Endothelial cell of umbilical vein (primary cell): ENCODE data around the gene FOXL2NB. TPM values are rescaled to one million over a fixed set of nuclear protein-coding genes. Genes with fewer than 3 reads are reported as not detected.

Experiments used
- BruUV-seq: library from RNA; stranded (reverse); fragments of 400-500 nt; replicated peaks from 2 replicates; lab custom pipeline; 2021; lab: Mats Ljungman, UMichigan
- CTCF ChIA-PET: fragments of 300-600, 350-600 bp; sonication (Branson Sonifier 250); formaldehyde crosslinking; loops from one replicate; lab custom pipeline; 2021; ENCODE audit warnings: antibody characterized with exemption, inconsistent platforms; lab: Charles Lee
- POLR2A ChIA-PET: fragments of 300-600, 350-600 bp; sonication (Branson Sonifier 250); formaldehyde crosslinking; loops from one replicate; lab custom pipeline; 2021; ENCODE audit warnings: antibody characterized with exemption, inconsistent platforms; lab: Charles Lee
- DNase-seq: peaks from one replicate; pipeline ENCODE4 v3.0.0-alpha.2; 2011; ENCODE audit warnings: low read depth, low spot score
- FAIRE-seq: peaks from 2 replicates; lab custom pipeline; 2011; peaks lifted over from hg19 to GRCh38; lab: Jason Lieb, UNC
- H2AFZ ChIP-seq: 2 replicates; pipeline ENCODE4 v1.6.0; 2012; ENCODE audit warnings: low read depth, low read length, control low read depth, inconsistent platforms
- H3K27ac ChIP-seq: 2 replicates; pipeline ENCODE4 v1.5.1; 2011; ENCODE audit warnings: low read depth, mild to moderate bottlenecking, control low read depth, low read length, moderate library complexity; ENCODE audit not compliant: insufficient read depth
- H3K27me3 ChIP-seq, 2 experiments: 2 replicates each; pipeline versions ENCODE4 v1.6.0 to v1.6.1; 2011; ENCODE audit warnings: low read length in 2 of 2, mixed read lengths in 1 of 2; ENCODE audit not compliant: control insufficient read depth in 2 of 2, insufficient read depth in 2 of 2
- H3K36me3 ChIP-seq, 2 experiments: 2 replicates in 1 of 2; 3 replicates in 1 of 2; pipeline ENCODE4 v1.5.1; 2011; ENCODE audit warnings: low read length in 2 of 2, mild to moderate bottlenecking in 1 of 2, moderate library complexity in 1 of 2; ENCODE audit not compliant: control insufficient read depth in 2 of 2, insufficient read depth in 2 of 2; ENCODE audit errors: extremely low read depth in 1 of 2
- H3K4me1 ChIP-seq: 3 replicates; pipeline ENCODE4 v1.5.1; 2011; ENCODE audit warnings: mild to moderate bottlenecking, low read length; ENCODE audit not compliant: control insufficient read depth, insufficient read depth; ENCODE audit errors: extremely low read depth
- H3K4me2 ChIP-seq: 2 replicates; pipeline ENCODE4 v1.6.1; 2011; ENCODE audit warnings: low read length, control low read depth, mixed read lengths; ENCODE audit not compliant: insufficient read depth
- H3K4me3 ChIP-seq, 3 experiments: fragments of 200-600 bp in 1 of 3; sonication (generic), shearing (Covaris generic) in 1 of 3; replicated peaks in 1 of 3; 2 replicates each; pipeline ENCODE4 v1.5.1; 2011 to 2016; ENCODE audit warnings: control low read depth in 3 of 3, low read length in 3 of 3, mild to moderate bottlenecking in 2 of 3, inconsistent platforms in 1 of 3, low read depth in 1 of 3, moderate library complexity in 1 of 3; ENCODE audit not compliant: insufficient read depth in 1 of 3
- H3K79me2 ChIP-seq: 2 replicates; pipeline ENCODE4 v1.6.0; 2012; ENCODE audit warnings: low read length, inconsistent platforms; ENCODE audit not compliant: control insufficient read depth, insufficient read depth
- H3K9ac ChIP-seq: replicated peaks from 2 replicates; pipeline ENCODE3; 2011; ENCODE audit warnings: low read length, control low read depth; ENCODE audit not compliant: insufficient read depth; ENCODE audit errors: extremely low read depth
- H3K9me1 ChIP-seq: replicated peaks from 3 replicates; pipeline ENCODE4 v1.6.0; 2011; ENCODE audit warnings: mild to moderate bottlenecking, low read length; ENCODE audit not compliant: control insufficient read depth, insufficient read depth; ENCODE audit errors: extremely low read depth
- H3K9me3 ChIP-seq: replicated peaks from 2 replicates; pipeline ENCODE4 v1.5.1; 2012; ENCODE audit warnings: low read length, inconsistent platforms; ENCODE audit not compliant: control insufficient read depth, insufficient read depth
- H4K20me1 ChIP-seq: replicated peaks from 2 replicates; pipeline ENCODE3; 2011; ENCODE audit warnings: mild to moderate bottlenecking, low read length; ENCODE audit not compliant: control insufficient read depth, insufficient read depth; ENCODE audit errors: extremely low read depth
- CTCF ChIP-seq, 2 donors: IDR thresholded peaks; 1 replicate in 1 of 2; 2 replicates in 1 of 2; pipeline ENCODE4 v1.5.1; 2011; ENCODE audit warnings: low read length in 2 of 2, mild to moderate bottlenecking in 2 of 2, moderate library complexity in 2 of 2, control low read depth in 1 of 2, inconsistent platforms in 1 of 2, low read depth in 1 of 2; ENCODE audit not compliant: insufficient read depth in 1 of 2; ENCODE audit errors: extremely low read depth in 1 of 2
- EZH2 ChIP-seq: IDR thresholded peaks from 2 replicates; pipeline ENCODE4 v1.6.1; 2012; ENCODE audit warnings: borderline replicate concordance, low read depth, mild to moderate bottlenecking, moderate library complexity, low read length, inconsistent platforms; ENCODE audit not compliant: severe bottlenecking
- FOS ChIP-seq: IDR thresholded peaks from 2 replicates; pipeline ENCODE4 v1.6.1; 2011; ENCODE audit warnings: mild to moderate bottlenecking, low read length, moderate library complexity, borderline replicate concordance; ENCODE audit not compliant: insufficient read depth
- GATA2 ChIP-seq: IDR thresholded peaks from 2 replicates; pipeline ENCODE4 v1.7.0; 2011; ENCODE audit warnings: low read depth, mild to moderate bottlenecking, moderate library complexity, mixed read lengths, low read length; ENCODE audit not compliant: insufficient read length, insufficient read depth
- JUN ChIP-seq: IDR thresholded peaks from 2 replicates; pipeline ENCODE4 v1.6.1; 2011; ENCODE audit warnings: borderline replicate concordance, low read depth; ENCODE audit not compliant: insufficient read length, insufficient read depth
- MAX ChIP-seq: IDR thresholded peaks from 2 replicates; pipeline ENCODE4 v1.6.1; 2011; ENCODE audit not compliant: insufficient read depth, insufficient read length
- MYC ChIP-seq: IDR thresholded peaks from one replicate; pipeline ENCODE4 v1.6.1; 2011; ENCODE audit warnings: mild to moderate bottlenecking, low read depth, low read length
- POLR2A ChIP-seq: IDR thresholded peaks from 2 replicates; pipeline ENCODE4 v1.6.1; 2012; ENCODE audit warnings: low read depth, mild to moderate bottlenecking, control low read depth, low read length
- POLR2AphosphoS5 ChIP-seq: IDR thresholded peaks from 2 replicates; pipeline ENCODE4 v1.6.1; 2012; ENCODE audit warnings: low read depth, mild to moderate bottlenecking, control low read depth, low read length, moderate library complexity; ENCODE audit not compliant: insufficient read depth
- dilution Hi-C: fragments of 300-500 bp; cut with MboI; formaldehyde crosslinking; loops from one replicate; pipeline ENCODE4 v1.15.0; 2019; ENCODE audit warnings: low sequenced_read_pairs; ENCODE audit not compliant: extremely low pct_ligation_motif_present
- intact Hi-C: fragments of 100-400 bp; cut with micrococcal nuclease; formaldehyde crosslinking; loops from one replicate; pipeline ENCODE4 v1.10.0; 2022
- polyA plus RNA-seq, 4 experiments: library from polyadenylated mRNA; depleted of rRNA in 3 of 4; stranded (reverse) in 3 of 4; unstranded in 1 of 4; fragments of >200 nt; gene quantifications; 2 replicates each; pipeline versions ENCODE4 v1.2.1 to v1.2.3, GENCODE V29; 2011 to 2012; ENCODE audit warnings: missing spikeins in 1 of 4
- total RNA-seq: library from RNA; stranded (reverse); gene quantifications from 2 replicates; pipeline ENCODE4 v1.2.3, GENCODE V29; 2021

Gene FOXL2NB
- total and polyA plus RNA-seq, 2 donors (not counting 3 experiments of a cell fraction or from before 2014, with no cell fraction given), result 0.01 TPM; not detected in 1

DNA sequence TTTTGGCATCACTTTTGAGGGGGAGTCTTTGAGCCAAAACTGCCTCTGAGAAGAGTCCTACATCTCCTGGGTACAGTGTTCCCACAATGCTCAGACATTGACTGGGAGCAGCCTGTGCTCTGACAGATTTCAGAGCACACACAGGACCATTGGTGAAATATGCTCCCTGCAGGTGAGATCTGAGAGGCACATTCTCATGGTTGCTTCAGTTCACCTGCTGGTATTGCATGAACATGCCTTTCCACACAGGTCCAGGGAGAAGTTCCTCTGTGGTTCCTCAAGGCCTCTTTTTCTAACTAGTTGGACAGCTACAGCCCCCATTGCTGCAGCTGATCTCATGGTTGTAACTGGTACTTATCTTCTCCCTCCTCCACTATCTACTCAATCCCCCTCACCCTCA, 37.1 kb upstream of the FOXL2NB start:
- dilution Hi-C loops, result no loop called here
- Histone ChIP-seq H3K36me3 (no peaks in the 10 kb centered on the region), H3K79me2 (no peaks in the 10 kb centered on the region), H3K4me1 (peaks cover 3% of the 10 kb centered on the region), H4K20me1 (no peaks in the 10 kb centered on the region), H3K9ac (no peak overlapping the region), H3K9me3 (no peaks in the 10 kb centered on the region), H2AFZ (no peak overlapping the region), H3K4me2 (no peak overlapping the region), H3K27me3 (no peaks in the 10 kb centered on the region), H3K9me1 (no peaks in the 10 kb centered on the region), H3K4me3 (no peak overlapping the region), H3K27ac (no peak overlapping the region)
- BruUV-seq, result no TSS peak
- ChIA-PET CTCF (interaction anchor here (0.7 to 7.4 kb wide), 3 partner anchors 10 to 123 kb away, joined by 3 to 59 read pairs (median 9); no protein-coding TSS in a partner anchor), POLR2A (no interaction called here)
- intact Hi-C loops, result no loop called here
- TF ChIP-seq EZH2 (no peak), JUN (no peak), MYC (no peak), MAX (no peak)
- DNase-seq (no peak), FAIRE-seq (no peak)

- CTCF ChIA-PET, result interaction anchor here (0.9 to 13.0 kb wide), 6 partner anchors 10 to 317 kb away, joined by 3 to 862 read pairs (median 10); partner anchors contain the start of gene CEP70
- H3K27me3 ChIP-seq, result no peaks in the 10 kb centered on the region
- intact Hi-C loops, result no loop called here
Observed at GRCh38 chr3:138911621-138912020, 35.4 kb upstream of the FOXL2NB start.

More at GRCh38 chr3:138911621-138912020, 35.4 kb upstream of the FOXL2NB start:
- dilution Hi-C loops, result no loop called here
- no peak for TF ChIP-seq FOS
- TF ChIP-seq MYC, result no peak
- TF ChIP-seq CTCF (IDR thresholded peaks at IDR 0.05; ENCODE audit: extremely low read depth in 1 of 2, insufficient read depth in 1 of 2, low read depth in 1 of 2, low read length in 2 of 2), result no peak
- TF ChIP-seq POLR2AphosphoS5, result no peak
- TF ChIP-seq MAX, result no peak
- TF ChIP-seq JUN, result no peak
- TF ChIP-seq EZH2, result no peak
- TF ChIP-seq POLR2A, result no peak
- TF ChIP-seq GATA2, result no peak
- no peaks in the 10 kb centered on the region for H3K79me2 ChIP-seq
- H3K9me3 ChIP-seq, result no peaks in the 10 kb centered on the region
- no peaks in the 10 kb centered on the region for H3K9me1 ChIP-seq
- DNase-seq (no peak), FAIRE-seq (no peak)
- no peak overlapping the region for H2AFZ ChIP-seq
- H4K20me1 ChIP-seq, result no peaks in the 10 kb centered on the region
- no peak overlapping the region for H3K4me3 ChIP-seq
- POLR2A ChIA-PET, result no interaction called here
- H3K4me1 ChIP-seq, result peaks cover 5% of the 10 kb centered on the region
- H3K4me2 ChIP-seq, result no peak overlapping the region
- no peak overlapping the region for H3K27ac ChIP-seq
- BruUV-seq, result no TSS peak
- H3K36me3 ChIP-seq, result no peaks in the 10 kb centered on the region
- H3K9ac ChIP-seq, result no peak overlapping the region
